ENCODE data around the gene FAM228A.

- TF ChIP-seq CTCF (conservative IDR thresholded peaks at IDR 0.05; ENCODE audit: low read depth, low read length) (no peak), EZH2 (IDR thresholded peaks at IDR 0.05; ENCODE audit: low read length, unreplicated experiment) (no peak), EZH2phosphoT487 (IDR thresholded peaks at IDR 0.05; ENCODE audit: borderline replicate concordance, low read length) (no peak)
These were observed 35.9 kb downstream of the FAM228A start for GRCh38 chr2:24210723-24211122.
